Stimulated activated CD8-positive, alpha-beta memory T cell treated with anti-CD3 and anti-CD28 coated beads, Interleukin-12 subunit alpha, Interleukin-12 subunit beta, amount 100 ng/mL, for 24 hours (primary cell): ENCODE results near the gene UGT1A1.

ENCODE experiments used
- DNase-seq: peaks from one replicate; pipeline ENCODE4 v3.0.0-alpha.2; 2020; ENCODE audit errors: extremely low read depth

Gene UGT1A1

GRCh38 chr2:233796254-233796653 is 36.2 kb downstream of the UGT1A1 start:
- DNase-seq: no peak

DNA sequence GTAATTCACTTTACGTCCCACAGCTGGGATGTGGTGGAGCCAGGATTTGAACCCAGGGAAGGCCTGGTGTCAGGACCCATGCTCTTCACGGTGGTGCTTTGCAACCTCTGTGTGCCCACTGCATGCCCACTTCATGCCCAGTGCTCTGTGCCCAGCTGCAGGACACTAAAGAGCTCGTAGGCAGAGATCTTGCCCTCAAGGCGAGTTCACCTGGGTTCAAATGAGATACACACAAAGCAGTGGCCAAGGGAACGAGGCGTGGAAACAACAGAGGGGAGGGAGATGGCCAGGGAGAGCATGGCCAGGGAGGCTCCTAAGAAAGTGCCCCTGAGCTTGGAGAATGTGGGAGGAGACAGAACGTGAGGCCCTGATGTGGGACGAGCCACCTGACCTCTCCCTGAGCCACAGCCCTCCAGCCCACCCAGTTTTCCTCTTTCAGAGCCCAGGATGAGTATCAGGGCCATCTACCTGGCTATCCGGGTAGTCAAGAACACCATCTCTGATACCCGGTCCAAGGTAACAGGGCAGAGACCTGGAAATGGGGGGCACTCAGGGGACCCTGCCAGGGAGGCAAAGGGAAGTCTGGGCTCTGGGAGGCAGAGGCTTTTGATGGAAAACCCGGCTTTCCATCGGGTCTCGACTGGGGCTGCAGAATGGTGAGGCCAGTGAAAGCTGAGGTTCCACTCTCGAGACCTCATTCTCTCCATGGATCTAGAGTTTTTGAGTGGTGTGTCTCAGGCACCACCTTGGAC is 38.4 kb downstream of the UGT1A1 start:
- no peak for DNase-seq

DNA sequence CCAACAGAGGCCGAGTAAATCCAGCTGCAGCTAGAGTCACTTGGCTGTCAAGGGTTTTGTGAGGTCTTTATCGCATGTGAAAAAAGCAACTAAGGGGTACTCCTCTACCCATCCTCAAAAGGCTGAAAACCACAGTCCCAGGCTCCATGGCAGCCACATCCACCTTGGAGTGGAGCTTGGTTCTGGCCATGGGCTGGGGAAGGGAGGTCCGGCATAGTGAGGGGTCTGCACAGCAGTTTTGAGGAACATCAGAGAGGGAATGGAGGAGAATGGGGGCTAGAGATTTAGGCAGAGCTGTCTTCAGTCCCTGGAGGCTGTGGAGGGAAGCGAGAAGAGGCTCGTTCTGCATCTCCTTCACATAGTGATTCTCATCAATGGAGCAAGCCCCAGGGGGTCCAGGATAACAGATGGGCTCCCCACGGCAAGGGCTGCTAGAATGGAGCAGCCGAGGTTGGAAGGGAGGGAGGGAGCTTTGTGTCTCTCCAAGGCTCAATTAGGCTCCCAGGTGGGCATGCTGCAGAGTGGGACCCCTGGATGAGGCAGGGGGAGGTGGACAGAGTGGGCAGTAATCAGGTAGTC is 39.1 kb downstream of the UGT1A1 start:
- DNase-seq: no peak

GRCh38 chr2:233799716-233800115 is 39.6 kb downstream of the UGT1A1 start:
- no peak for DNase-seq

- no peak for DNase-seq
These were observed 40.1 kb downstream of the UGT1A1 start for GRCh38 chr2:233800208-233800607.

DNA sequence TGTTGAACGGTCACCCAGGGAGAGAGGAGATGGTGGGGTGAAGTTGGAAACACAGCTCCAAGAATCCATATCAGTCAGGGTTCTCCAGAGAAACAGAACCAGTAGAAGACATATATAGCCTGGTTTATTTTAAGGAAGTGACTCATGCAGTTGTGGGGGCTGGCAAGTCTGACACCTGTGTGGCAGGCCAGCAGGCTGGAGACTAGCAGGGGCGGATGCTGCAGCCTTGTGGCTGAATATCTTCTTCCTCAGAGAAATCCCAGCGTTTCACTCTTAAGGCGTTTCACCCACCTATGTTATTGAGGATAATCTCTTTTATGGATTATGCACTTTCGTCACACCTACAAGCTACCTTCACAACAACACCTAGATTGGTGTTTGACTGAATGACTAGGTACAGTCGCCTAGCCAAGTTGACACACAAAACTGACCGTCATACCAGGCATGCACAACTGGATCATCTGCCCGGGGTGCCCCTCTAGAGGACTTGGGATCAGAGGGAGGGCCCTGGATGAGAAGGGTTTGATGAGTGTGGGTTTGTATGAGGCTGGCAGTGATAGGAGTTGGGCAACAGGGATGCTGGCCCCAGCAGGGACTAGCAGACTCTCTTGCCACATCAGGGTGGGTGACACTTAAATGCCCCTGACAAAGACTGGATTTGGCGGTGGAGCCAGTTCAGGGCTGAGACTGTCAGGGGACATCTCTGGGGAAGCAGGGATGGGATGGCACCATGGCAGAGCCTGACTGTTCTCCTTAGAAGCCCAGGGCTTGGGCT is 41.5 kb downstream of the UGT1A1 start:
- DNase-seq: no peak

GRCh38 chr2:233802132-233802815 is 42.2 kb downstream of the UGT1A1 start:
- DNase-seq: no peak

DNA sequence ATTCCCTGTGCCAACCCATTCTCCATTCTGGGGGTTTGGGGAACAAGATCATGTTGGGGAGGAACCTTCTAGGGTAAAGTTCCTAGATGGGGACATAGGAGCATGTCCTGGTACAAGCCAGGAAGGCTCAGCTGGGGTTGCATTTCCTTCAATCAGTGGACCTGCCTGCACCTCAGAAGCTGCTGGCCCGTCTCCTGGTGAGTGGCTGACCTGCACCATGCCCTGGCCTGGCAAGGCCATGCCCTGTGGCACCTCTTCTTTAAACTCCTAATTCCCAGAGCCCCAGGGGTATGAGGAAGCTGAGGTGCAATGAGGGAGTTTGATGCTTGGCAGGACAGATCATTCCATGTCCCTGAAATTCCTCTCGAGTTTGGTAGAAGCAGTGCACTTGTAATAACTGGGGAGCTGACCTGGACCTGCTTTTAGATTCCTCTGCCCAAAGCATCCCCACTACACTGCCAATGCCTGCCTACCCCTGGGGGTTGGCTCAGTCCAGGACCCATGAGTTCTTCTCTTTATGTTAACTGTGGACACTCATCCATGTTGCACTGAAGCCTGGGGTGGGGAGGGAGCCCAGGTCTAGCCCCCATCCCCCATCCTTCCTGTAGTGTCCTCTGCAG is 43.3 kb downstream of the UGT1A1 start:
- DNase-seq: no peak

- DNase-seq: no peak
These were observed 43.9 kb downstream of the UGT1A1 start for GRCh38 chr2:233803994-233804393.

DNA sequence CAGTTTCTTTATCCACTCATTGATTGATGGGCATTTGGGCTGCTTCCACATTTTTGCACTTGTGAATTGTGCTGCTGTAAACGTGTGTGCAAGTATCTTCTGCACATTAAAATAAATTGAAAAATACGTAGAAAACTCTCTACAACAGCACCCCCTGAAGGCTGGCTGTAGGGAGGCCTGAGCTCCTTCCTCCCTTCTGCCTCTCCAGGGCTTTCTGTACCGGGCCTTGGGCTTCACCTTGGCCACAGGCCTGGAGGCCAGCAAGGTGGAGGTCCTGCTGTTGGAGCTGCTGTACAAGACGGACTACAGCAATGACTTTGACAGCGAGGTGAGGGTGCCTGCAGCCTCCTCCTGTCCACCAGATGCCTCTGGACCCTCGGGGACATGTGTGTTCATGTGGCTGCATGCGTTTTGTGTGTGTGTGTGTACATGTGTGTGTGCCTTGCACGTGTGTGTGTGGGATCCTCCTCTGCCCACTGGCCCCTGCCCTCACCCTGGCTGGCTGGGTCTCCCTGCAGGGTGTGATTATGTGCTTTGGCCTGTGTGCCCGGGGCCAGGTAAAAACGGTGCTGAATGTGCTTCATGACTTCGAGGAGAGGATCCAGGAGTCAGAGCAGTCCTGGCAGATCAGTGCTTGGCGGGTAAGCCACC is 47.3 kb downstream of the UGT1A1 start:
- DNase-seq: no peak

DNA sequence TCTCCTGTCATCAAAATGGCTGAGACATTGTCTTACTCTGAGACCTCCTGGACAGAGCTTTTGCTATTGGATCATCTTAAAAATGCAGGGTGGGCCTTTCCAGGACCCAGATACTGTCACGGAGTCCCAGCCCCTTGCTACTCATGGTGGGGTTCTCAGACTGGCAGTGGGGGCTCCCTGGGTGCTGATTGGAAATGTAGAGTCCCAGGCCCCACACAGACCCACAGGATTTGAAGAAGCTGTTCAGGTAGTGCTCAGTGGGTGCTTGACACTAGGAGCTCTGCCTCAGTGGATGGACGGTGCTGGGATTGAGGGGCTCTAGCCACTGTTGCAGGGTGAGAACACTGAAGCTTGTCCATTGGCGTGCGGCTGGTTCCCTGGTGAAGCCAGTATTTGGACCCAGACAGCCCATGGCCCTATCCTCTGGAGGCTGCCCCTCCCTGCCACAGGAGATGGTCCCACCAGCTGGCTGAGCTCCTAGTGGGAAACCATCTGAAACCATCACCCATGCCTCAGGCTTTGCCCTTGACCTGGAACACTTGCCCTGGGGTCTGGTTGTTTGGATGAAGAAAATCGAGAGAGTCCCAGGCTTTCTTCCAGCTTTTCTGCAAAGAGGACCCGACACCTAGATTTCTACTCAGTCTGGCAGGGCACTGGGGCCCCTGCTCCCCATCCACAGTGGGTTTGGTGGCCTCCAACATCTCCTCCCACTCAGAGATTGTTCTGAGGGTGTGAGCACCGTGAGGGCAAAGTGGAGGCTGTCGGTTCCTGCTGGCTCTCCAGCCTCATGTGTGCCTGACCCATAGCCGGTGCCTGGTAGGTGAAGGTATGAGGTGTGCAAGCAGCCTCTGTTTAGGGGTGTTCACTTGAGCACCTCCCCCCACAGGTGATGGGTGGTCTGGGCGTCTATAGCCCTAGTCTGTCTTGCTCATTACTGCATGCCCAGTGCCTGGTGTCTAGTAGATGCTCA is 48.2 kb downstream of the UGT1A1 start:
- DNase-seq: no peak

DNA sequence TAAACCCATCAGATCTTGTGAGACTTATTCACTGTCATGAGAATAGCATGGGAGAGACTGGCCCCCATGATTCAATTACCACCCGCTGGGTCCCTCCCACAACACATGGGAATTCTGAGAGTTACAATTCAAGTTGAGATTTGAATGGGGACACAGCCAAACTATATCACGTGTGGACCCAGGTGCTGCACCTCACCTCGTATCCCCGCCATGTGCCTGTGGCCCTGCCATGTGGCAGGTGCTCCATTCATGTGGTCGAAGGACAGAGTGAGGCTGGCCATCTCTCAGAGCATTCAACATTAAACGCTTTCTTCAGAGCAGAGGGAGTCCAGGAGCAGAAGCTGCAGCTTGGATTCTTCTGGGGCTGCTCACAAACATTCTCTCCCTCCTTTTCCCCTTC is 50.3 kb downstream of the UGT1A1 start:
- DNase-seq: no peak

DNA sequence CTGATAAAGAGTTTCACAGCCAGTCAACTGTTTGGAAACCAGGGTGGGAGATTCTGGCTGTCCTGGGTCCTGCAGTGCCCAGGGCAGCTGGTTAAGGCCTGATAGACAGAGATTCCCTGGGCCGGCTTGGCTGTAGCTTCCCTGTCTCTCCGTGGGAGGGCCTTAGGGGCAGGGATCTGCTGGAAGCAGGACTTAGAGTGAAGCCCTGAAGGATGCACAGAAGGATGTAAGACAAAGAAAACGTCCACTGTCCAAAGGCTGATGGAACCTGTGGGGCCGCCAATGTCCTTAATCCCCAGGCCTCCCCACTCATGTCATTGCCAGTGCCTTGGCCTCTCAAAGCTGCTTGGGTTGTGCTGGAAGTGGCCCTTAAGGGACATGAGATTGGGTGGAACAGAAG is 51.0 kb downstream of the UGT1A1 start:
- no peak for DNase-seq

DNA sequence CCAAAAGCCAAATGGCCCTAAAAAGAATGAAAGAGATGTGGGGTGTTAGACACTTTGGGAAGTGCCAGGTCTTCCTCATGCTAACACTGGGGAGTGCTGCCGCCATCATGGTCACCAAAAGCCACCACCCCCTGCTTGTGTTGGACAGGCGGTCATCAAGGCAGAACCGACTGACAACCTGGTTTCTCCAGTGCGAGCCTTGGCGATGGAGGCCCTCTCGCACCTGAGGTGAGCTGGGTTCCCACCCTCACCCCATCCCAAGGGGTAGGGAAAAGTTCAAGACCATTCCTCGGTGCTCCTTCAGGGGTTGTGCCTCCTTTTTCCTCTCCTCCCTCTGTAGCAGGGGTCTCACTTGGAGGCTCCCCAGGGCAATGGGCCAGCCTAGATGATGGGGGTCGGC is 51.7 kb downstream of the UGT1A1 start:
- DNase-seq: no peak

GRCh38 chr2:233813236-233814055 is 53.4 kb downstream of the UGT1A1 start:
- DNase-seq: no peak

DNA sequence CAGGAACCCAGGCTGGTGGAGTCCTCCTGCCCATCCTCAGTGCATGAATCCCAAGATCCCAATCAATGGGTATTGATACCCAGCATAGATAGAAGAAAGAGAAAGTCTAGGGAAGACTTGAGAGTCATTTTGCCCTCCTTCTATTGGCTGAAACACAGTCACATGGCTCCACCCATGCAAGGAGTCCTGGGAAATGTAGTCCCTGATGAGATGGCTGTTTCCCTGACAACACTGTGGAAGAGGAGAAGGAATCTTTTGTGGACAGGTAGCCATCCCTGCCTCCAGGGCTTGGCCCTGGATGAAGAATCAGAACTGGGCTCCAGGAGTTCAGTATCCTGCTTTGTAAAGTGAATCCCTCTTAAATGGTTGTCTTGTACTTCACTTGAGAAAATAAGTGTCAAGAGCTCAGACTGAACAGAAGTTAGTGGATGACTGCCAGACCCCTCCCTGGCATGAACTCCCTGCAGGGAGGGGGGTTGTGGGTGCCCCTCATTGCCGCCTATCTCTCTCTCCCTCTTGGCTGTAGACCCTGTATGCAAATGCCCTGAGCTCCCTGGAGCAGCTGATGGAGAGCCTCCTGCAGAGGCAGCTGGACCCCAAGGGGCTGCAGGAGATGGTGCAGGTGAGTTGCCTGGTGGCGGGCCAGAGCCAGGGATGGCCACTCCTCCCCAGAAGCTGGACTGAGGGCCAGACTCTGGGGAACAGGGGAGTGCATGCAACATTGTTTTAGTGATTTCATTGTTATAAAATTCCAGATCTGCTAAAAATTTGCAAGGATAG is 54.2 kb downstream of the UGT1A1 start:
- no peak for DNase-seq

DNA sequence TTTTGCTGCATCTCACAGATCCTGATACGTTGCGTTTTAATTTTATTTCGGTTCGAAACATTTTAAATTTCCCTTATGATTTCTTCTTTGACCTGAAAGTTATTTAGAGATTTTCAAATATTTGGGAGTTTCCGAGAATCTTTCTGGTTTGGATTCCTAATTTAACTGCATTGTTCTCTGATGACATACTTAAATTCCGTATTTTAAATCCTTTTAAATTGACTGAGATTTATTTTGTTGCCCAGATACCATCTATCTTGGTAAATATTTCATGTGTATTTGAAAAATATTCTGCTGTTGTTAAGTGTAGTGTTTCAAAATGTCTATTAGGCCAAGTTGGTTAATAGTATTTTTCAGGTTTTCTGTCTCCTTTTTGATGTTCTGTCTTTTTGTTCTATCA is 55.8 kb downstream of the UGT1A1 start:
- no peak for DNase-seq

- DNase-seq: no peak
These were observed 56.3 kb downstream of the UGT1A1 start for GRCh38 chr2:233816334-233816733.

GRCh38 chr2:233816771-233817170 is 56.7 kb downstream of the UGT1A1 start:
- no peak for DNase-seq
